Measurements from ENCODE around the gene RNF145.
"Not testable (repeated sequence)": the region's sequence is repeated elsewhere in the genome, so short reads cannot be mapped to it uniquely, and the experiment has no call there.

Gene RNF145

DNA sequence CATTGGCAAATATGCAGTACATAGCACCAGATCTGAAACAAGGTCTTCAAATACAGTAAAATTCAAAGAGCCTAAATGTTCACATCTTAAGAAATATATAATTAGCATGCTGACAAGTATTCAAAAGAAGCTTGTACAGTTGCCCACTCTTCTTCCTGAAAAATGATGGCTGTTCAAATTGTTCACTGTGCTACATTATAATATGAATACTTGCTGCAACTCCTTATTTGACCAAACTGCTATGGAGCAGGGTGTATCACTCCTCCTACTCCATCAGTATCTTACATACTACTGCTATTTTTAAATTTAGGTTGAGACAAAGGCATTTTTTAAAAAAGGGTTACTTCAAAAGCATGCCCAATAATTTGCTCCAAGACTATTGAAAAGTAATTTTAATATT lies 39.3 kb downstream of the RNF145 start:
- no peak for TF ChIP-seq FOXP2 (optimal IDR thresholded peaks at IDR 0.05; ENCODE audit: control extremely low read depth, extremely low read length, insufficient read depth)
- H3K9me3 ChIP-seq (ENCODE audit: low read depth, low read length): no peaks in the 10 kb centered on the region
- H3K36me3 ChIP-seq (ENCODE audit: insufficient read depth, low read length): peaks cover 54% of the 10 kb centered on the region
- H3K9ac ChIP-seq (ENCODE audit: insufficient read length): no peak overlapping the region
- no peak for DNase-seq (ENCODE audit: low read depth, low spot score)
- H3K4me3 ChIP-seq: no peak overlapping the region
- H3K27ac ChIP-seq: no peak overlapping the region

DNA sequence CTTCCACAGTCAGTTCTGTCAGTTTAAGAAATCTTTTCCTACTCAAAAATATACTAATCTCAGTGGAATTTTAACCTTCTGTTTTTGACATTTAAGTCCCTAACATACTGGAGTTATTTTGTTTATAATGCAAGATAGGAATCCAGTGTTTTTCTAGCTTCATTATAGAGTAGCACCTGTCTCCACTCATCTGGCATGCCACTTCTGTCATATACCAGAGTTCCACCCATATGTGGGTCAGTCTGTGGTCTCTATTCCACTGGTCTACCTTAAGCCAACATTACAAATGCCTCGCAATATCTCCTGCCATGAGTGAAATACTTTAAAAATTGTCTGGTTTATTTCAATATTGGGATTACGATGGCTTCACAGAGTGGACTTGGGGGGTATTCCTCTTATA lies 42.9 kb downstream of the RNF145 start:
- peaks cover 49% of the 10 kb centered on the region for H3K36me3 ChIP-seq (ENCODE audit: insufficient read depth, low read length)
- H3K27ac ChIP-seq: no peak overlapping the region
- H3K9ac ChIP-seq (ENCODE audit: insufficient read length): no peak overlapping the region
- TF ChIP-seq EZH2 (IDR thresholded peaks at IDR 0.05) (no peak), FOXP2 (optimal IDR thresholded peaks at IDR 0.05; ENCODE audit: control extremely low read depth, extremely low read length, insufficient read depth) (no peak), POLR2AphosphoS5 (IDR thresholded peaks at IDR 0.05; ENCODE audit: borderline replicate concordance, low read depth, low read length) (no peak)
- no peaks in the 10 kb centered on the region for H3K9me3 ChIP-seq (ENCODE audit: low read depth, low read length)
- no peak overlapping the region for H3K4me3 ChIP-seq
- no peak for DNase-seq (ENCODE audit: low read depth, low spot score)

DNA sequence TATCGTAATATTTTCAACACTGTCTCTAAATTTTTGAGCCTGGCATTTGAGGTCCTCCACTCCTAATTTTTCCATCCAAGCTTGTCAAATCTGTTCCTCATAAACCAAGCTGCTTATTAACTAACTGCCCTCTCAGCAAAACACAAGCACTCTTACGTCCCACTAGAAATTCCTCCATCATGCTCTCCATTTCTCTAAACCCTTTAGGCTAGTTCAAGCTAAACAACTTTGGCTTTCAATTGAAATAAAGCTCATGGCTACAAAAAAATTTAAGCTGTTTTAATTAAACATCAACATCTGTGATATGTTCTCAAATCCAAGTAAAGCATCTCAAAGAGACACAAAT lies 45.7 kb downstream of the RNF145 start:
- DNase-seq (ENCODE audit: low read depth, low spot score): no peak
- Histone ChIP-seq H3K27ac (no peak overlapping the region), H3K4me3 (no peak overlapping the region), H3K36me3 (ENCODE audit: insufficient read depth, low read length) (peaks cover 64% of the 10 kb centered on the region), H3K9me3 (ENCODE audit: low read depth, low read length) (no peaks in the 10 kb centered on the region), H3K9ac (ENCODE audit: insufficient read length) (no peak overlapping the region)
- TF ChIP-seq EZH2 (IDR thresholded peaks at IDR 0.05) (no peak), POLR2AphosphoS5 (IDR thresholded peaks at IDR 0.05; ENCODE audit: borderline replicate concordance, low read depth, low read length) (no peak), FOXP2 (optimal IDR thresholded peaks at IDR 0.05; ENCODE audit: control extremely low read depth, extremely low read length, insufficient read depth) (no peak)

DNA sequence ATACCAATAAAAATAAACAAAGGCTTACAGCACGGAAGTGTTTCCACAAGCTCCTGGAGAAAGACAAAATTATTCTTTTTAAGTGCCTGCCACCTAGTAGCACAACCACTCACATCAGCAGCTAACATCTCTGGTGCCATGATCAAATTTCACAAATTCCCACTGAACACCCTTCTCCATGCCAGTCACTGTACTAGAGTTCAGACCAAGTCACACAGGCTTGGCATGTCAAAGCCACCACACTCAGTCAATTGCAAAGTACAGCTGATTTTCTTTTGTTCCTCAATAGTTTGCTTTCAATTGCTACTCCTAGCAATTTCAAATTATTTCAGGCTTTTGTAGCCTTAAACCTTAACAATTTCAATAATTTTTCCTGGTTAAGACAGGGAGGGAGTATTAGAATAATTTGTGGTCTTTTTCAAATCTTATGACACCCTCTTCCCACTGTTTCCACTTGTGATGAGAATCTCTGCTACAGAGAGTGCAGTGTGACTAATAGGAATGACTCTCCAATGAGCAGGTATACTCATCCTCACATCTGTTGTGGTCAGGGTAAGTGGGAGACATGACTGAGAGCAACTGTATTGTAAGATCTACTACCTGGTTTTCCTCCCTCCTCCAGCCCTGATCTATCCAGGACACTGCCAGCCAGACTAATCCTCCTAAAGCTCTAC lies 46.2 kb downstream of the RNF145 start:
- no peak overlapping the region for H3K27ac ChIP-seq
- H3K9ac ChIP-seq (ENCODE audit: insufficient read length): no peak overlapping the region
- no peak for DNase-seq (ENCODE audit: low read depth, low spot score)
- H3K36me3 ChIP-seq (ENCODE audit: insufficient read depth, low read length): peaks cover 67% of the 10 kb centered on the region
- H3K4me3 ChIP-seq: no peak overlapping the region
- no peak for TF ChIP-seq EZH2 (IDR thresholded peaks at IDR 0.05)
- no peak for TF ChIP-seq FOXP2 (optimal IDR thresholded peaks at IDR 0.05; ENCODE audit: control extremely low read depth, extremely low read length, insufficient read depth)
- TF ChIP-seq POLR2AphosphoS5 (IDR thresholded peaks at IDR 0.05; ENCODE audit: borderline replicate concordance, low read depth, low read length): no peak
- H3K9me3 ChIP-seq (ENCODE audit: low read depth, low read length): no peaks in the 10 kb centered on the region

DNA sequence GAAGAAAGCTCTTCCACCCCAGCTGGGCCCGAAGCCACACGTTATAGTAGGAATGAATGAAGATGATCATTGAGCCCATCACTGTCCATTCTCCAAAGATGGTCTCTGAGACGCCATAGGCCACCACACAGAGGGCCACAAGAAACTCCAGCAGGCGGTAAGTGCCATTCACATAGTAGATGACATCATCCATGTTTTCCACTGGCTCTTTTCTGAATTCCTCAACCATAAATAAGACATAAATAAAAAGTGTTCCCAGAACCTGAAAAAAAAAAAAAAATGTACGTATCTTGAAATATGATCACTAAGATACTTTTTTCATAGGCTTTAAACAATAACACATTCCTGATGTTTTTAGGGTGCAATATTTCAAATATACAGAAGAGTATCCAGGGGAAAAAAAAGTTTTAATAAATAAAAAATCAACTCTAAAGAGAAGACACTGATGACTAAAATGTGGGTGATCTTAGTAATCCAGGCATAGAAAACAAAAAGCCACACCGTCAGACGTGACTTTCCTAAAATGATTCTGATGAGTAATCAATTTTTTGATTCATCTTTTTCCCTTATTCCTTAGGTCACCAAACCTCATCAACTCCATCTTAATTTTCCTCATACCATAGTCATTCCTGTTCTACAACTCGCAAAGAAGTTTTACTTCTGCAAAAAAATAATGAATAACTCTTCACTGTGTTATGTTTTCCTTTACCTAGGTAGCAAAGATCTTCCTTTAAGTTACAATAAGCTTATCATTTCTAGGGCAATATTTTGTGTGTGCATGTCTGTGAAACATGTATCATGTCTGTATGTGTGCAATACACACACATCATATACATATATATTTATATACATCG lies 47.8 kb downstream of the RNF145 start:
- Histone ChIP-seq H3K27ac (no peak overlapping the region), H3K4me3 (no peak overlapping the region), H3K9me3 (ENCODE audit: low read depth, low read length) (no peaks in the 10 kb centered on the region), H3K9ac (ENCODE audit: insufficient read length) (no peak overlapping the region), H3K36me3 (ENCODE audit: insufficient read depth, low read length) (peaks cover 72% of the 10 kb centered on the region)
- DNase-seq (ENCODE audit: low read depth, low spot score): no peak
- TF ChIP-seq FOXP2 (optimal IDR thresholded peaks at IDR 0.05; ENCODE audit: control extremely low read depth, extremely low read length, insufficient read depth) (no peak), EZH2 (IDR thresholded peaks at IDR 0.05) (no peak), POLR2AphosphoS5 (IDR thresholded peaks at IDR 0.05; ENCODE audit: borderline replicate concordance, low read depth, low read length) (no peak)

DNA sequence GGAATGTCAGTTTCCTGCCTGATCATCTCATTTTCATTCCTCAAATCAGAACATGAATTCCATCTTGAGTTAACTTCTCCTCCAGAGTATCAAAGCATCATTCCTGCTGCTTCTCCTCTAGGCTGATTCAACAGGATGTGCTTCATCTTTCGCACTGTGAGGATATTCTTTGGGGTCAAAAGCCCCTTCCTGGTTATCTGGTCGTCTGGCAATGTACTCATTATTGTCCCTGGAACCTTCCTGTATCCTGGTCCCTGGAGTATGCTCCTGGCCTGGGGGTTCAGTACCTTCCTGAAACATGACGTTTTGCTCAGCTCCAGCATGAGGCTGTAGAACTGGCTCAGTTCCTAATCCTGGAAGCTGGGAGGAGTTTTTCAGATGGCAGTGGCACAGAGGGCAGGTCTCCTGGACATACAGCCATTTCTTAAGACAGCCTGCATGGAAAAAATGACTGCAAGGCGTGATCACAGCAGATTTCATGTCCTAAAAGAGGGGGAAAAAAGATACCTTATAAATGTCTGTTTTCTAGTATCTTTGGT lies 50.7 kb downstream of the RNF145 start:
- H3K9me3 ChIP-seq (ENCODE audit: low read depth, low read length); H3K4me3 ChIP-seq; H3K9ac ChIP-seq (ENCODE audit: insufficient read length); DNase-seq (ENCODE audit: low read depth, low spot score): not testable (repeated sequence)
- 0 out of 2 replicates have a peak overlapping the region, but pooled peaks have one; percentile 16 for H3K27ac ChIP-seq
- H3K36me3 ChIP-seq (ENCODE audit: insufficient read depth, low read length): peaks cover 77% of the 10 kb centered on the region

DNA sequence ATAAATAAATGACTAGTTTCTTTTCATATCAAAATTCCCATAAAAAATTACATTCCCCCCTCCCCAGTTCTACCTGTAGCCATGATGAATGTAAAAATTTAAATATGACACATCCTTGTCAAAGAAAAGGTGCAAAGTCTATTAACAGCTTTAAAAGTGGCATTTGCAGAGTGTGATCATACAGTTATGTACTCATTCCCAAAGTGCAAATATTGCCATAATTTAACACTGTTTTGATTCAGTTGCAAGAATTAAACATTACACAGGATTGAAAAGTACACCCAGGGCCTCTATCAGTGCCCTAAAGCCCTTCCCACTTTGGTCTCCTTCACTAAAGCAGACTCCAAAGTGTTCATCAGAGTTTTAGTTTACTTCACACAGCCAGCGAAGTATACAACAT lies 51.8 kb downstream of the RNF145 start:
- Histone ChIP-seq H3K4me3 (no peak overlapping the region), H3K36me3 (ENCODE audit: insufficient read depth, low read length) (peaks cover 66% of the 10 kb centered on the region), H3K9ac (ENCODE audit: insufficient read length) (no peak overlapping the region), H3K27ac (no peak overlapping the region), H3K9me3 (ENCODE audit: low read depth, low read length) (no peaks in the 10 kb centered on the region)
- DNase-seq (ENCODE audit: low read depth, low spot score): no peak
- no peak for TF ChIP-seq EZH2 (IDR thresholded peaks at IDR 0.05)
- TF ChIP-seq FOXP2 (optimal IDR thresholded peaks at IDR 0.05; ENCODE audit: control extremely low read depth, extremely low read length, insufficient read depth): no peak
- no peak for TF ChIP-seq POLR2AphosphoS5 (IDR thresholded peaks at IDR 0.05; ENCODE audit: borderline replicate concordance, low read depth, low read length)

DNA sequence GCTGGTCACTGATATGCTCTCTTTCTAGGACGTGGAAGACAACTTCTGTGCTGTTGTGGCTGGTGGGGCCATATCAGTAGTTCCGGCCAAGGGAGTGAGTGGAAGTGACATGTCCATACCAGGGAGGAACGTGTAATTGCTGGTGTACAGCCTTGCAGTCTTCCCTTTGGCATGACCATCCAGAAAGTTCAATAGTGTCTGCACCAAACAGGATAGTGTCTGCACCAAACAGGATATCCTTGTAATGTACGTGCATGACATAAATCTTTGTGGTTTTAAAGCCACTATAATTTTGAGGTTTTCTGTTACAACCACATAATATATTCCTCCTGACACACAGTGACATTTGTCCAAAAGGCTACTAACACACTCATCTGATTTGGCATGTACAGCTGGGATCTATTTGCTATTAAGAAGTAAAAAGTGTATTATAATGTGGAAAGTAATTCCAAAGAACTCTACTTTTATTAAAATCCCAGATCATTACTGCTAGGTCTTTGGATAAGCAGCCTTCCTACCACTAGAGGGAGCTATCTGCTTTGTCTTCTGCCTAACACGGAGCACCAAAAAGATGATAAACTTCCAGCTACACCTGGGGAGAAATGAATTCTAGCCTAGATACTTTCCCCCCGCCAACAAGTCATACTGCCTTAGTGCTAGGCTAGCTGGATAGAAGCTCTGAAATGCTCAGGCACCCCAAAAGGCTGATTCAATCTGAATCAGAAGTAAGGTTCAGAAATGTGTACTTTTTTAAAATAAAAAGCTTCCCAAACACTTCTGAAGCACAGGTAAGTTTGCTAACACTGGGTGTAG lies 52.7 kb downstream of the RNF145 start:
- DNase-seq (ENCODE audit: low read depth, low spot score): peak; percentile 64
- H3K4me3 ChIP-seq: no peak overlapping the region
- H3K9me3 ChIP-seq (ENCODE audit: low read depth, low read length): no peaks in the 10 kb centered on the region
- H3K9ac ChIP-seq (ENCODE audit: insufficient read length): no peak overlapping the region
- peaks cover 62% of the 10 kb centered on the region for H3K36me3 ChIP-seq (ENCODE audit: insufficient read depth, low read length)
- no peak overlapping the region for H3K27ac ChIP-seq
- no peak for TF ChIP-seq EZH2 (IDR thresholded peaks at IDR 0.05)
- no peak for TF ChIP-seq FOXP2 (optimal IDR thresholded peaks at IDR 0.05; ENCODE audit: control extremely low read depth, extremely low read length, insufficient read depth)
- no peak for TF ChIP-seq POLR2AphosphoS5 (IDR thresholded peaks at IDR 0.05; ENCODE audit: borderline replicate concordance, low read depth, low read length)

Measured in SK-N-MC (cell line).